ENCODE data around the gene SLC7A14.

Gene SLC7A14

GRCh38 chr3:170424879-170425278, 161.0 kb downstream of the SLC7A14 start:
- no peak for DNase-seq

- DNase-seq = no peak
Measured at GRCh38 chr3:170423001-170423615, 162.8 kb downstream of the SLC7A14 start.

GRCh38 chr3:170421758-170422157, 164.1 kb downstream of the SLC7A14 start:
- no peak for DNase-seq

GRCh38 chr3:170421111-170421641, 164.7 kb downstream of the SLC7A14 start:
- DNase-seq = no peak

- no peak for DNase-seq
Measured at GRCh38 chr3:170420307-170420821, 165.5 kb downstream of the SLC7A14 start.

- peak in 1 of 4 experiments; percentile 6 for DNase-seq
Measured at GRCh38 chr3:170419557-170420087, 166.3 kb downstream of the SLC7A14 start.

GRCh38 chr3:170418422-170419398, 167.2 kb downstream of the SLC7A14 start, which contains the start of gene CLDN11:
CLDN11 (plus strand) TSS chr3:170418868; CDS start chr3:170419067, 199 bp downstream.
- peak in 1 of 4 experiments; percentile 21 for DNase-seq

- DNase-seq = no peak
Measured at GRCh38 chr3:170417090-170417489, 168.8 kb downstream of the SLC7A14 start.

- DNase-seq = peak; percentile 53 to 79 (median 64)
Measured at GRCh38 chr3:170414202-170414663, 171.6 kb downstream of the SLC7A14 start.

- no peak for DNase-seq
Measured at GRCh38 chr3:170413291-170413690, 172.6 kb downstream of the SLC7A14 start.

- DNase-seq = peak; percentile 34 to 53 (median 43)
Measured at GRCh38 chr3:170410428-170411029, 175.3 kb downstream of the SLC7A14 start.

Data from suppressor macrophage (primary cell).